ENCODE results near the gene PDS5B.
"Not testable (repeated sequence)": the region's sequence is repeated elsewhere in the genome, so short reads cannot be mapped to it uniquely, and the experiment has no call there.

Gene PDS5B

DNA sequence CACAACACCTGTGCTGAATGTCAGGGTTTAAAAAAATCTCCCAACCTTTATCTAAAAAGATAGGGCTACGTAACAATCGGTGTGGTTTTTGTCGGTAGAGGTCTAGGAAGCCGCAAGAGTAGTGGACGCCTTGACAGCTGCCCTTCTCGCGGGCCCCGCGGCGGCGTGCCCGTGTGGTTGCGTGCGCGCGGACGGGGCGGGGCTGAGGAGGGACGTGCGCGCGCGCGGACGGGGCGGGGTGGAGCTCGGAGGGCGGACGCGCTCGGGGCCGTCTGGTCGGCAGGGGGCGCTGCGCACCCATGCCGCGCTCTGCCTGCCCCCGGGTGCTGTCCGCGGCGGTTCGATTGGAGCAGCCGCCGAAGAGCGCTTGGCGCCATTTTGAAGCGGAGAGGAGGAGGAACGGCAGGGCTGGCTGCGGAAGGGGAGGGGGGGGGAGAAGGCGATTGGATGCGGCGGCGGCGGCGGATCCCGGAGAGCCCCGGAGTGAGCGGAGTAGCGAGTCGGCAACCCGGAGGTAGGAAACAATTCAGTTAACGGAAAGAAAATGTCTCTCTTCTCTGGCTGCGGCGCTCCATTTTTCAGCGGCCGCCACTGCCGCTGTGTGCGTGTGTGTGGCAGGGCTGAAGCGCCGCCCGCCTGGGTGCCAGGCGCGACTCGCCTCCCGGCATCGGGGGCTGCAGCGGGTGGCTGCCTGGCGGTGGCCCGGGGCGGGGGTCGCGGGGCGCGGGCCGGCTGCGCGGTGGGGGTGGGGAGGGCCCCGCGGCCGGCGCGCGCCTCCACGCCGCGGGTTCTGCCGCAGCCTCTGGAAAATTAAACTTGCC lies at the start of gene PDS5B:
TSS of gene PDS5B (plus strand) at position 373 of the 821 bp plus-strand sequence. CDS start 62,321 bp downstream, outside the sequence.
- DNase-seq = peak; percentile 97

DNA sequence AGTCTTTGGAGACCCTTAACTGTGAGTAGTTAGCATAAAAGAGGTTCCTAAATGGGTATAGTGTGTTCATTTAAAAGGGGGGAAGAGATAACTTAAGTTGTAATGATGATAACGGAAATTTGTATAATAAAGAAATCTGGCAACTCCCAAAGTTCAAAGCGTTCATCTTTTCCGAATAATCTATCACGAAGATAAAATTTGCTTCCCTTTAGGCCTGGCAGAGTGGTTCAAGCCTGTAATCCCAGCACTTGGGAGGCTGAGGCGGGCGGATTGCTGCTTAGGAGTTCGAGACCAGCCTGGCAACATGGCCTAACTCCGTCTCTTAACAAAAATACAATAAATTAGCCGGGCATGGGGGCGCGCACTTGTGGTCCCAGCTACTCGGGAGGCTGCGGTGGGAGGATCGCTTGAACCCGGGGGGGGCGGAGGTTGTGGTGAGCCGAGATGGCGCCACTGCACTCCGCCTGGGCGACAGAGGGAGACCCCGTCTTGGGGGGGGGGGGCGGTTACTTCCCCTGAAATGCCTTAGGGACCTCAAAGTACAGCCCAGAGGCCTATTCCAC lies 48.6 kb upstream of the PDS5B start:
- peak; percentile 54 for DNase-seq

- DNase-seq = no peak
These were observed 48.1 kb upstream of the PDS5B start for GRCh38 chr13:32538143-32538620.

DNA sequence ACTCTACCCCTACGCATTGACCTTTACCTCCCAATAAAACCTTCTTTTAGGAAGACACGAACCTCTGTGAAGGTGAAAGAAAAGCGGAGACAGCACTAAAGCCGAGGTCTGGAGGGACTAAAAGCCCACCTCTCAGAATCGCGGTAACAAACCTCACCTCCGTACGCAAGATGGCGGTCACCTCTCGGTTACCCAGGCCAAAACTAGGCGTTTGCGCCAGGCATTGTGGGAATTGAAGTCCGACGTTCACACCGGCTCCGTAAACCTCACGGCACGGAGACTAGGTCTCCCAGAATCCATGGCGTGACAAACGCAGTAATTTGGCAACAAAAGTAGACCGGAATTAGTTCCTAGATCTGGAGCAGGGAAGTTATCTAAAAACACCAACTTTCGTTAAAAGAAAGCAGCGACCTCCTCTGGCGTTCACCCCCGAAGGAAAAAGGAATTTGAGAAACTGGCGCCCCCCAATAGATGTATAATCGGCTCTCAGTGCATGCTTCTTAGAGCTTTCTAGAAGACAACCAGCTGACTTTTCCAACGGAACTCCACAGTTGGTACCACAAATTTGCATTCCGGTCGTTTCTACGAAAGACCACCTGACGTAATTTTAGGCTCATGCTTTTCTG lies 47.5 kb upstream of the PDS5B start, which contains the start of gene N4BP2L2:
TSS of gene N4BP2L2 (minus strand) at position 175 of the 626 bp plus-strand sequence. CDS start 1,768 bp downstream, outside the sequence.
- peak; percentile 96 for DNase-seq

- no peak for DNase-seq
These were observed 44.0 kb upstream of the PDS5B start for GRCh38 chr13:32542221-32542620.

GRCh38 chr13:32545083-32545482 lies 41.2 kb upstream of the PDS5B start:
- no peak for DNase-seq

GRCh38 chr13:32548837-32549236 lies 37.4 kb upstream of the PDS5B start:
- no peak for DNase-seq

DNA sequence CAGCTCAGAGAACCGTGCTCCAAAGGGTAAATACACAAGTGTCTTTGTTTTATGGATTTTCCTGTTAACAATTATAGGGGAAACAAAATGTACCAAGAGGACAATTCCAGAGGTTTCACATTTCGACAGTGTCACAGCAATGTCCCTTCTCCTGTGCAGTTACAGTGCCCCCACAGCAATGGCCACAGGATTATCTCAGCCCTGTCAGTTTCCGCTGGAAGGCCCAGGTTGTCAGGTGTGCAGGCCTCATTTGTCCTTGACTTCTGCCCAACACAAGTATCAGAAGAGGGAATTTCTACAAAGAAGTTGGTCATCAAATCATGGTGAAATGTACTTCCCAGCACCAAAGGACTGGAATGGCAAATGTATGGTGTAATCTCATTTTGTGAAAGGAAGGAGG lies 36.5 kb upstream of the PDS5B start:
- no peak for DNase-seq

DNA sequence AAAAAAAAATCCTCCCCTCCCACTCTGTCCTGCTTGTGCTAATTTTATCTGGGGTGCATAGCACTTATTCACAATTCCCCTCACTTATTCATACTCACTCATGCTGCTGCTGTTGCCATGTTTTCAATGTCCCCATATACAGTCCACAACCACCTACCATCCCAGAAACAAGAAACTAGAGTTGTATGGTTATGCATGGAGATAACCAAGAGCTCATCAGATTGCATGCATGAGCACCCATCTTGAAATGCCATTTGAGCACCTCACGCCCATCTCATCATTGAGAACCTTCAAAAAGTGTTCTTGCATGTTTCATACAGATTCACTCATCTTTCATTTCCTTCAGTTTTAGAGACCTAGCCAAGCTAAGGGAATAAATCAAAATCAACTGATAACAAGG lies 32.5 kb upstream of the PDS5B start:
- no peak for DNase-seq

GRCh38 chr13:32555613-32556012 lies 30.6 kb upstream of the PDS5B start:
- DNase-seq = no peak

GRCh38 chr13:32560842-32561241 lies 25.4 kb upstream of the PDS5B start:
- DNase-seq = not testable (repeated sequence)

DNA sequence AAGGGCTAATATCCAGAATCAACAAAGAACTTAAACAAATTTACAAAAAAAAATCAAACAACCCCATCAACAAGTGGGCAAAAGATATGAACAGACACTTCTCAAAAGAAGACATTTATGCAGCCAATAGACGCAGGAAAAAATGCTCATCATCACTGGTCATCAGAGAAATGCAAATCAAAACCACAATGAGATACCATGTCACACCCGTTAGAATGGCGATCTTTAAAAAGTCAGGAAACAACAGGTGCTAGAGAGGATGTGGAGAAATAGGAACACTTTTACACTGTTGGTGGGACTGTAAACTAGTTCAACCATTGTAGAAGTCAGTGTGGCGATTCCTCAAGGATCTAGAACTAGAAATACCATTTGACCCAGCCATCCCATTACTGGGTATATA lies 10.6 kb upstream of the PDS5B start:
- DNase-seq = not testable (repeated sequence)

- no peak for DNase-seq
These were observed 9.2 kb upstream of the PDS5B start for GRCh38 chr13:32577032-32577431.

DNA sequence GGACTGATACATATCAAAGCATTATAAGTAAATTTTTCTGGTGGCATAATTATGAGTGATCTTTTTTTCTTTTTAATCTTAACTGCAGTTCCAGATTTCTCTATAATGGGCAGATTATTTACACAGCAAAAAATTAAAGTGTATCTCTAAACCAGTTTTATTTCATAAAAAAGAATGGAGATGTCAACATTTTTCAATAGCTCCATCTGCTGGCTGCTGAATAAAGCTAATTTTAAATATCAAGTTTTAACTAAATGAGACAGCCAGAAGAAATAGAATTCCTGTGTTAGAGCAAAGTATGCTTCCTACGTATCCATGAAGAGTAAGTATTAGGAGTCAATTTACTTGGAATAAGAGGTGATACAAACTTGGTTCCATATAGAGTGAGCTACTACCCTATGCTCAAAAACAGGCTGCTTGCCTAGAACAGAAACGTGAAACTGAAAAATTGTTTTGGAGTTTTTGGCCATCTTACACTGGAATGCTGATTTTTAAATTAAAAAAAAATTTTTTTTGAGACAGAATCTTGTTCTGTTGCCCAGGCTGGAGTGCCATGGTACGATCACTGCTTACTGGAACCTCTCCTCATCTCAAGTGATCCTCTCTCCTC lies 5.0 kb upstream of the PDS5B start:
- peak; percentile 29 for DNase-seq

DNA sequence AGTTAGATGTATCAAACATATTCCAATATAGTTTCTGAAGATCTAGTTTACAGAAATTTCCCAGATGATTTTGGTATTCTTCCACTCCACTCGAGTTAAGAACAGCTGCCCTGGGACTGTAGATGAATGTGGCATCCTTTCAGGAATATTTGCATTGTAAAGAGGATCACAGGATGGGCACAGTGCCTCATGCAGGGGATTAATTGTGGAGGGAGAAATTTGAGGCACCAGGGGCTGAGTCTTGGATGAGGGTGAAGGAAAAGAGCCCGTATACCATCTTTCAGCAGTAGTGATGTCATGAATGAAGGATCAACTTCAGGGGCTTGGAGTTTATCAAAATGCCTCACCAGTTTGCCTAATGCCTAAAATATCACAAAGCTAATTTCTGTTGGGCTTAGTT lies 4.0 kb upstream of the PDS5B start:
- DNase-seq = no peak

DNA sequence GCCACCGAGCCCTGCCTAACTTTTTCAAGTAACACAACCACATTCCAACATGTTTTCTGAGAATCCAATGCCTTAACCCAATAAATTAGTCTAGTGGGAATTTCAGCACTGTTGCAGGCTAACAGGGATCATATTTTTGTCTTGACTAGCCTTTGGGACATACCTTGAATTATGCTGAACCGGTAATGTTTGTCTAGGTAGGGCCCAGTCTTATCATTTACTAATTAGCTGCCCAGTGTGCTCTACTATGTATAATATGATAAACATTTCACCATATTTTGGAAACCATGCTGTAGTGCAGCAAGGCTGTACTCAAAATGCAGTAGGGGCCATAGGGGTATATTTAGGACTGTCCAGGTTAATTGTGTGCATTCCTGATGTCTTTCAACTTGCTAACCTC lies 3.3 kb upstream of the PDS5B start:
- DNase-seq = no peak

- DNase-seq = no peak
These were observed 637 bp upstream of the PDS5B start for GRCh38 chr13:32585550-32586079.

DNA sequence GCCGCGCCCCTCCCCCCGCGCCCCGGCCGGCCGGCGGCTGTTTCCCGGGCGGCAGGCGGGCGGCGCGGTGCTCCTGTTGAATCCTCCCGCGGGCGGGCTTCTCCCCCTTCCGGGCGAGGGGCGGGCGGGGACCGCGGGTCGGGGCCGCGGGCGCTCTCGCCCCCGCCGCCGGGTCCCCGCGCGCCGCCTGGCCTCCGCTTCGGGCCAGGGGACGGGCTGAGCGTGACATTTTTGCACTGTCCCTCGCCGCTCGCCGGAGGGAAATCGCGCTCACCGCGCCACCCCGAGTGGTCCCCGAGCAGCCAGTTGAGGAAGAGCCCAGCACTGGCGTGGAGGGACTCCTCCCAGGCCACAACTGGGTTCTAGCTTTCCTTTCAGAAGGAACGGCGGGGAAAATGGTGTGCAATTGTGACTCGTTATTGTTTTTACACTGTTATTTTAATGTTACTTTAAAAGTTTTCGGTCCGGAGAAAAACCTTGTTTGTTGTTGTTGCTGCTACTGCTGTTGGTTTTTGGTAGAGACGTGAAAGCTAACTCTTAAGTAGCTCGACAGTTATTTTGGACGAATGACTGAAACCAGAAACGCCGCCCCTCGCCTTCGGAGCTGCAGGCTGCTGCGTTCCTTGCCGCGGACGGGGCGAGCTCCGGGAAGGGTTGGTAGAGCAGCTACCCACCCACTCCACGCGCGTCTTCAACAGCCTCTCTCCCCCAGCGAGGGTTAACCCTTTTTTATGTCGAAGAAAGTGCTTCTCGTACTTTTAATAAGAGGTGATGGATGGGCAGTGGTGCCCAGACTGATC lies 959 bp downstream of the PDS5B start:
- DNase-seq = peak; percentile 68

DNA sequence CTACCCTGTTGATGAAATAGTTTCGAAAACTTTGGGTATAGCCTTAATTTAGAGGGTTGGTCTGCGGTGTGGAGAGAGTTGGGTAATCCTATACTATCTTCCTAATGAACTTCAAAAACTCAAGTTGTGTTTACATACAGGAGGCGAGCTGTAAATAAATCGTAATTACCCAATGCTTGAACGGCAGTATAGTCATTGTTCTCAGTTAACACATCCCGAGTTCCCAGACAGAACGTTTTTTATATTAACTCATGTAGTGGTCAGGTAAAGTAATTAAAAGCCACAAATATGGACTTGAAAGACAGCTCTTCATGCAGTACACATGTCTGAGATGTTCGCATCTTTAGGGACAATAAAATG lies 1.5 kb downstream of the PDS5B start:
- no peak for DNase-seq

DNA sequence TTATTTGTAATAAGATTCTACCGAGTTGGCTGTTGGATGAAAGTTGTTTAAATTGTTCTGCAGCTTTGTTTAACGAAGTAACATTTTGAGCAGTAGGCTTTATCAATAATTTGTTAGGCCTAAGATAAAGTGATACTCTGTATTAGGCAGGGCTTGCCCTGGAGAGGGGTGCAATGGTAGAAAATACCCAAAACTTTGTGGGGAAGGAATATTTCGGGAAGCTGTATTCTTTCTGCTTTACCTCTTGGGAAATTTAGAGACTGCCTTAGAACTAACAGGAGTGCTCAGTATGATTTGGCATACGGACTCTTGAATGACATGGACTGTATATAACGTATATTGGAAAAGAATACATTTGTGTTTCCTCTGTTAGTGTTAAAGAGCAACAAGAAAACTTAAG lies 2.5 kb downstream of the PDS5B start:
- no peak for DNase-seq

DNA sequence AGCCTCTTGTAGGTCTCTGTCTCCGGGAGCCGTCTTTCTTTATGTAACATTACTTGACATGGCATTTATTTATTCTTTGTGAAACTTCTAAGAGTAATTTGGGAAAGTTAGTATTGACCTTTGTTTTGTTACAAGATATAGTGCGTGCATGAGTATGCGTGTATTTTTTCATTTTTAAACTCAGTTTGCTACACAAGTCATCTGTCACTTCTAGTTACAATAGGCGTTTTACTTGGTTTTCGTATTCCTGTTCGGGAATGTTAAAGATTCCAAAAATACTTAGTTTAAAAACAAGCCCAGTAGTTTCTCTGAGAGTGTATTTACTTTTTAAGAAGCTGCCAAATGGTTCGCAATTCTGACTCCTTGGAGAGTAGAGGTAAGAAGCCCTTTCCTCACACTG lies 3.2 kb downstream of the PDS5B start:
- no peak for DNase-seq

DNA sequence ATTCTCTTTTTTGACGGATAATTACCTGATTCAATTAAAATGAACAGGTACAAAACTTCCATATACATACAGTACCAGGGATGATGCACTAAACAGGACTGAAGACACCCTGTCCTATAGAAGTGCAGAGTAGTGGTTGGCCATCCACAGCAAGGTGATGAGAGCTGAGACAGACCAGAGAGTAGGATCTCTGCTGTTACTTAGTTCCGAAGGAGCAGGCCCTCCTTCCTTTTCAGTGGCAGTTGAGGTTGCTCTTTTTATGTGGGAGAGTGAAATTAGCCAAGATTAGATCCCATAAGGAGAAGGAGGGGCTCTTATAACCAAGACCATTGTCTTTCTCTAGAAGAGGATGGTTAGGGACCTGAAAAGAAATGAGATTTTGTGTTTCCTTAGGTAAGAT lies 4.0 kb downstream of the PDS5B start:
- DNase-seq = no peak

Measured in activated CD4-positive, alpha-beta T cell treated with anti-CD3 and anti-CD28 coated beads, Interleukin-2, Interleukin-6, amounts not matched to agents 100 ng/mL and 50 ng/mL, durations not matched to agents 16 hours and 8 hours (primary cell).